T-helper 1 cell (primary cell): Measurements from ENCODE around the gene FRMD1.

ENCODE experiments used
- DNase-seq, 5 donors: peaks; one replicate each; pipeline ENCODE4 v3.0.0-alpha.2; 2012 to 2020
- total RNA-seq, 4 donors: gene quantifications; one replicate each; lab custom pipeline; 2026; lab: John Stamatoyannopoulos, UW

The FRMD1 gene
- total RNA-seq = 0 reads per million in 4 donors

DNA sequence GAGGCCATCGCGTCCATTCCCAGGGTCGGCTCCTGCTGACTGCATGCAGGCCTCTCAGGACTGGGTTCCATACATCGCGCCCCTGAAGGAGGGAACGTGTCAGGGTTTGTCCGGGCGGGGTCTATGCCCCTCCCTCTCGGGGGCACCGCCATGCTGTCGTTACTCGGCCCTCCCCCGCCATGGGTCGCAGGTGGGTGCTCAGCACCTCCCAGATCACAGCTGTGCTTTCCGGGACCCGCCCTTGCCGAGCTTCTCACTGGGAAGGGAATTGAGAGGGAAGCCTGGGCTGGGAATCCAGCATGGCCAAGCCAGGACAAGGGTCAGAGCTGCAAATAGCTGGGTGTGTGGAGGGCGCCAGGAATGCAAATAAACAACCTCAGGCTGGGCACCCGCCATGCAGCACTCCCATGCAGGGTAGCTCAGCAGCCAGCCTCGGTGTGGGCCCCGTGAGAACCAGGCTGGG lies at the start of gene FRMD1:
FRMD1 (minus strand) TSS at position 270 of the 463 bp plus-strand sequence; CDS start at position 152, 118 bp downstream.
- no peak for DNase-seq

DNA sequence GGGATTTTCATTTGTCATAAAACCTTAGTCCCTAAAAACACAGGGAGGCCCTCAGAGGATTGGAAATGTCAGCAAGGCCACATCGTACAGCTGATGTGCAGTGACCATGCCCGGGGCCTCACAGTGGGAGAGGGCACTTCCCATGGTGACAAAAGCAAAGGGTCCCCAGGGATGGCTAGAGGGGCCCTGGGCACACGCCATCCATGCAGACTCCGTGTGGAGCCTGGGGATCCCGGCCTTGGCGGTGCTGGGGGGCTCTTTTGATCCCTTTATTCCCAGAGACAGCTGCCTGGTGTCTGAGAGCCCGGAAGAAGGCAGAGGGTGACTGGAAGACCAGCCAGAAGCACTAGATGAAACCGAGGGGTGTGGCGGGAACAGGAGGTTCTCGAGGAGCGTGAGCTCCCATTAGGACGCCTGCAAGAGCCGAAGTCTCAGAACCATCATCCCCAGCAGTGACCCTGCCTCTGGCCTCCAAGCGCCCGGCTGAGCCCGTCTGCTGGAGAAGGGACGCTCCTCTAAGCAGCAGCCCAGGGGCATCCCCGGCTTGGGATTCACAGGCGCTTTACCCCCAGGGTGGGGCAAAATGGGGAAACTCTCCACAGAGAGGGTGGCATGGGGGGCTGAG lies 49.1 kb upstream of the FRMD1 start:
- no peak for DNase-seq

DNA sequence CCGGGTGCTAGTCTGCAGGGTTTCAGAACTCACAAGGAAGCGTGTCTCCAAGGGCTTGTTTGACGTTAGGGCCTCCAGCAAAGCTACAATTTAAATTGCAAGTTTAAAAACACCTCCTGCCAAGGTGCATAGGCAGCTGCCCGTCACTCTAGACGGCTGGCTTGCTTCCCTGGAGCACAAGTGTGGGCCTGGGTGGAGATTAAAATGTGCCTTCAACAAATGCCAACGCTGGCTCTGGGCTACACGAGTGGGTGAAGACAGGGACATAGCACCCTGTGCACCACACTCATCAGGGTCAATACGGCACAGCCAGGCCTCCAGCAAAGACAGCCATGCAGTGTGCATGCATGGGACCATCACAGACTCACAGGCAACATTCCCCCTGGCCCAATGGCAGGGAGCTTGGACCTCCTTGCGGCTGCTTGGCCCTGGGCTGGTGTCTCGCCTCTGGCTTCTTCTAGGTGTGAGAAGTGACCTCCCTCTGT lies 48.4 kb upstream of the FRMD1 start:
- DNase-seq = no peak

DNA sequence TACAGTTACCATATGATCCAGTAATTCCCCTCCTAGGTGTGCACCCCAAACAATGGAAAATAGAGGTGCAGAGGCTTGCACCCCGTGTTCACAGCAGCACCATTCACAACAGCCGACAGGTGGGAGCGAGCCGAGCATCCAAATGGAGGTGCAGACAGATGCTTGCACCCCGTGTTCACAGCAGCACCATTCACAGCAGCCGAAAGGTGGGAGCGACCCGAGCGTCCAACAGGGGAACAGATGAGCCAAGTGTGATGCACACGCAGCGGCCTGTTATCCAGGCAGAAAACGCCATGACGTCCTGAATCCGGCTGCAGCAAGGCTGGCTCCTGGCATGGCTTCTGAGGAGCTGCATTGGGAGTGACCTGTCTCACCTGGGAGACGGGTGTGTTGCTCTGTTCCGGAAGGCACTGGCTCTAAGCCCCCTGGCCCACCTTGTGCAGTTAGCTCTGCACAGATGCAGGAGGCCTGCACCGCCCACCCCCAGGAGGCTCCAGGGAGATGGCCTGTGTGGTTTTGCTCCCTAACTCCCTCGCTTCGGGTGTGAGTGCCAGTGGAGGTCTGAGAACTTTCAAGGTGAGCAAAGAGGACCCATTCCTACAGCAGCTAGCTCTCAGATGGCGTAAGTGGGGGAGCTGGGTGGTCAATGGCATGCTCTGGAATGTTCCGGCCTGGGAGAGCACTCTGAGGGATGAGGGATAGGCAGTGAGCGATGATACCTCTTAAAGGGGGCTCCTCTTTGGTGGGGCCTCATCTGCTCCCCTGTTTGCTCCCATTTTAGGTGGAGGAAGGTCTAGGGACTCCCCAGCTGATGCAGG lies 47.8 kb upstream of the FRMD1 start:
- no peak for DNase-seq

DNA sequence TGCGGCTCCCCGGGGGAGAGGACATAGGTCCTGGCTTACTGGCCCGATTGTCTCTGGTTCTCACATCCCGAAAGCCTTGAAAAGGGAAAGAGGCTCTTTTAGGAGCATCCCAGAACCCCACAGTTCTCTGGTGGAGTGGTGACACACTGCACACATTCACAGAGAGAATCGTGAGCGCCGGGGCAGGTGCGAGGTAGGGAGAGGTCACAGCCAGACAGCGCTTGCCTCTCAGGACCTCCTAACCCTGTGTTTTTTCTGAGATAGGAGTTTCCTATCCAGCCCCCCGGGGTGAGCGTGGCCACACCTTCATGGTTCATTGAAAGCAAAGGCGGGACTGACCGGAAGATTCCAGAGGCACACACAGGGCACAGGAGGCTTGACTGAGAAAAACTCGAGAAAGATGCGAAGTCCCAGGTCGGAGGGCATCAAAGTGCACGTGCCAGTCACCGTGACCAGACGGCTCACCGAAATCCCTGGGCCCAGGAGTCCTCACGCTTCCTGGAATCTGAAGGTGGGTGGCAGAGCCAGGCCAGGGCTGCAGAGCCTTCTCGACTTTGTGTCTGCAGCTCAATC lies 46.5 kb upstream of the FRMD1 start:
- no peak for DNase-seq

DNA sequence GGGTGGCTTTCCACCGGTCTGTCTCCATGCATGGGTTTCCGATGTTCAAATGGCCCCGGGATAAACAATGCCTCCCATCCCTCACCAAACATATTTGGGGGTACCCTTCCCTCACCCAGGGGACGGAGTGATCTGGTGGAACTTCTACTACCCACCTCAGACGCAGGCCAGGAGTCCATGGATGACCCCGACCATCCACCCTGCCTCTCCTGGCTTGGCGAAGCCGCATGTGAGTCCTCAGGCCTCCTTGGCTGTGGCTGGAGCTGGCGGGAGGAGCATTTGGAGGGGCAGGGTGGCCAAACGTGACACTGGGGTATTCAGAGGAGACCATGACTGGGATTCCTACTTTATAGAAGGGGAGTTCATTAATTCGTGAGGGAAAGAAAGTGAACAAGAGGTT lies 45.9 kb upstream of the FRMD1 start:
- no peak for DNase-seq

DNA sequence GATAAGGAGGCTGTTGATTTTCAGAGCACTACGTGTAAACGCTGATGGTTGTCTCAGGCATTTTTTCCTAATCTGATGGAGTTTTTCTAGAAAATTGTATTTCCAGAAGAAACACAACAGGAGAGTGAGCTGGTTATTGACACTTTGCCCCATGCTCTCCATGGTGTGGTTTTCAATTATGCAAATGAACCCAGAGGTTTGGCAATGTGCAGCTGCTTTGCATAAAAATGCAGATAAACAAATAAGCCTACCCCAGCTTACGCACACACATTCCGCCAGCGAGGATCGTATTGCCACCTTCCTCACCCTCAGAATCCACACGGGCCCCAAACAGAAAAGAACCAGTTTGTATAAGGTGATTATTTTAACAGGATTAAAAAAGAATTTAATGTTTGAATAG lies 45.1 kb upstream of the FRMD1 start:
- no peak for DNase-seq

DNA sequence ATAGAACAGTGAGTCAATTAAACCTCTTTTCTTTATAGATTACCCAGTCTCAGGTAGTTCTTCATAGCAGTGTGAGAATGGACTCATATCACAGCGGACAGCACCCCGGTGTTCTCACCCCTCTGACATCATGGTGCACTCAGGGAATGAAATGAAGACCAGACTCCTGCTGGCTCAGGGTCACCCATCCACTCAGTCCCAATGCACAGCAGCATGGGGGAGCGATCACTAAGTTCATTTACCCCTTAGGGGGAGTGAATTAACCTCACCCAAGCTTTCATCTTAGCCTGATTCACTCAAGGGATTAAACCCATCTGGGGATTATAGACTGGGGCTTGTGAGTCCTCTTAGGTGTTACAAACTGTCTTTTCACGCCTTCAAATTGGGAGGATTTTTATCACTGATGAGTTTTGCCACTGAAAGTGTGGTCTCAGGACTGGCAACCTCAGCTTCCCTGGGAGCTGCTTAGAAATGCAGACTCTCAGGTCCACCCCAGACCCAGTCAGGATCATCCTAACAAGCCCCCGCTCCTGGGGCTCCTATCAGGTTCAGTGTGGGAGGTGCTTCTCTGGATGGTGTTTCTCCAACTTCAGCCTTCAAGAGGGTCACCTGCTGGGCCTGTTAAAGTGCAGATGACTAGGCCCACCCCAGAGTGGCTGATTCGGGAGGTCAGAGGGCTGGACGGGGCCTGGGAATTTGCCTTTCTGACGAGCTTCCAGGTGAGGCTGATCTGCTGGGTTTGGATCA lies 44.3 kb upstream of the FRMD1 start:
- no peak for DNase-seq

DNA sequence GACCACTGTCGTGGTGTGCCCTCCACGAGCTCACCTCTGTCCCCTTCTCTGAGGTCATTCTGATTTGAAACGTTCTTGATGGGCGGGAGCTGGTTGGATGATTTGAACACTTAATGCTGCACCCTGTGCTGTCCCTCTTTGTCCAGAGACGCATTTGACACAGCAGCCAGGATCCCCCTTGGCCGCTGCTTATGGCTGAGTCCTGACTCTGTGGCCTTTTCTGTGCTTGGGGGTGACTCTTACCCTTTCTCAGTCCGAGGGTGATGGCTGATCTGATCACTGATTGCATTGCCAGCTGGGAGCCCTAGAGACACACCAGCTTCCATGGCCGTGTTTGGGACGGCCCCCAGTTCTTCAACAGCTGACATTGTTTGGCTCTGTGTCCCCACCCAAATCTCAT lies 43.5 kb upstream of the FRMD1 start:
- DNase-seq = no peak

DNA sequence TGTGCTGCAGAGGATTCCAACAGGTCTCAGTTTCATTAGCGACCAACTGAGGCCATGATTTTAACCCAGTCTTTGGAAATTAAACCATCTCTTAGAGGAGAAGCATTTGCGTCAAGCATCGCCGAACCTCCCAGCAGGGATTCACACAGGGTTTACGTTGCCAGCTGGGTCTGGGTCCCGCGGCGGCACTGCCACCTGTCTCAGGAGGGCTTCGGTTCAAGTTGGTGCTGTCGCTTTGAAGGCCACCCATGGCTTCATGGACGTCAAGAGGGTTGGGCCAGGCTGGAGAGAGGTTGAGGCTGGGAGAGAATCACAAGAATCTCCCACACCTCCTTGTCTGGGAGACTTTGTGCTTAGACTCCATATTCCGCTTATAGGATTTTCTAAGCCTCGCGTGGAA lies 43.0 kb upstream of the FRMD1 start:
- DNase-seq = no peak

DNA sequence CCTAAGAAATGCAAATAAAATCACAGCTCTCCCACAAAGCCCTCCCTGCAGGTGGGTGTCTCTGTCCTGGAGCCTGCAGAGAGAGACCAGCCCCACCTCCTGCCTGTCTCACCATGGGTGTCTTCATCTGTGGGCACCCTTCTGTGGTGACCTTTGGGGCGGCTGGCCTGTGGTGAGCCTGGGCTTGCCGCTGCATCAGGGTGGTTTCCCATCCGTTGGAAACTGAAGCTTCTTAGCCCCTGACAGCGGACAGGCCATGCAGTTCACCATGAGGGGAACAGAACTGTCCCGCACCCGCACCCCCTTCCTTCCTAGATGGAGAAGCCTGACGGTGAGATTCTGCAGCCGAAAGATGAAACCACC lies 42.3 kb upstream of the FRMD1 start:
- no peak for DNase-seq

DNA sequence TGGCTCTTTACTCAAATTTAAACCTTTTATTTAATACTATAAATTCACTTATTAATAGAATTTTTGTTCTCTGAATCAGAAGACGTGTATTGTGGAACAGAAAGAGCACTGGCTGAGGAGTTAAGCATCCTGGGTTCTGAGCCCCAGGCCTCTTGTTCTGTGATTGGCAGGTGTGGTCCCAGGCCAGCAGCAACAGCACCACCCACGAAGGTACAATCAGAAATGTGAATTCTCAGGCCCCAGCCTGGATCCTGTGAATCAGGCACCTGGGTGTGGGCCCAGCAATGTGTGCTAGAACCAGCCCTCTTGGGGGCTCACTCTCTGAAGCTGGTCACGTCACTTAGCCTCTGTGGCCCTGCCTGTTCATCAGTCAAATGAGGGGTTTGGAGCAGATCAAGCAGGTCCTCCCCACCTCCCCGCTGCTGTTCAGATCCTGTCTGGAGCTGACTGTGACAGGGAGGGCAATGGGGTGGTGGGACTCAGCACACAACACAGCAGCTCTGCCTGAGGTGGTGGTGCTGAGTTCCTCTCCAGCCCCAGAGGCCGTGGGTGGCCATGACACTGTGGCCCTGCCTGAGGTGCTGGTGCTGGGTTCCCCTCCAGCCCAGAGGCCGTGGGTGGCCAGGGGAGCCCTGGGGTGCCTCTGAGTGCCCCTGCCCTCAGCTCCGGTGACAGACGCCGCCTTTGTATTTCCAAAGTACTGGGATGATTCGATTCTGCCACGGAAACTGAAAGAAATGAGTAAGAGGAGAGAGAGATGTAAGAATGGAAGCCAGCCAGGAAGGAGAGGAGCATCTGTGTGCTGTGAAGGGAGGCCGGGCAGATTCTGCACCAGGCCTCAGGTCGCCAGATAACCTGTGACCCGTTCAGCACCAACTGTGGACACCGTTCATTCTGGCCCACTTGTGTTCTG lies 41.6 kb upstream of the FRMD1 start:
- peak in 1 of 5 donors; percentile 7 for DNase-seq

DNA sequence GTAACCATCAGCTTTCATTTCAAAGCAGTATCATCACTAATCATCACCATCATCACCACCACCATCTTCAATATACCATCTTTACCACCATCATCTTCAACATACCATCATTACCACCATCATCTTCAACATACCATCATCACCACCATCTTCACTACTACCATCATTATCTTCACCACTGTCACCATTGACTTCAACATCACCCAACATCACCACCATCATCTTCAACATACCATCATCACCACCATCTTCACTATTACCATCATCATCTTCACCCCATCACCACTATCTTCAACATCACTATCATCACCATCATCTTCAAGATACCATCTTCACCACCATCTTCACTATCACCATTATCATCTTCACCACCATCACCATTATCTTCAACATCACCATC lies 40.5 kb upstream of the FRMD1 start:
- DNase-seq = no peak

DNA sequence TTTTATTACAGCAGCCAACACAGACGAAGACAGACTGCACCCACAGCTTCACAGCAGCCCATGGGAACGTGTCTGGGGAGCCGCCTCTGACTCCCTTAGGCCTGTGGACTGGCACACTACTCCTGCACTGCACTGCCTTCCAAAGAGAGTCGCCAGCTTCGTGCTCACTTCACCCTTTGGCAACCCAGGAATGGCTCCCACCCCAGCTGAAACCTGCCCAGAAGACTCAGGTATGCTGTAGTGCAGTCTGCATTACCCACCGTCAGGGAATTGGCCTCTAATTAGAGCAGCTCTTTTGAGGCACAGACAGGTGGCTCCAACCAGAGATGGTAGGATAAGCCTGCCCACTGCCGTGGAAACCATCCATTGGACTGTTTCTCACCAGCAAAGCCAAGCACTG lies 39.9 kb upstream of the FRMD1 start:
- DNase-seq = no peak

DNA sequence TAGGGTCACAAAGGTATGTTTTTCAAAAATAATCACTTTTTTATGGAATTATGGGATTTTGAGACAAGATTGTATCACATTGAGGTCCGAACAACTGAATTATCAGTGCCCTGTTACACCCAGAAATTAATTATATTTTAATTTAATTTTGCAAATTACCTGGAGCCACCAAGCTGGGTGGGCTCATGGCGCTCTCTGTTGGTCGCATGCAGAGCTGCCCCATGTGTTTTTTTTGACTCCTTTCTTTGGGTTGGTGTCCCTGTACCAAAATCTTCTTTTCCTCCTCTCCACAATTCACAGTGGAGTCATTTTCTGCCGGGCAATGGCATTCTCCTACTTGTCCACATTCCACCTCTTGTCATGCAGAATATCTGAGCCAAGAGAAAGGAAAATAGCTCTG lies 38.9 kb upstream of the FRMD1 start:
- no peak for DNase-seq

DNA sequence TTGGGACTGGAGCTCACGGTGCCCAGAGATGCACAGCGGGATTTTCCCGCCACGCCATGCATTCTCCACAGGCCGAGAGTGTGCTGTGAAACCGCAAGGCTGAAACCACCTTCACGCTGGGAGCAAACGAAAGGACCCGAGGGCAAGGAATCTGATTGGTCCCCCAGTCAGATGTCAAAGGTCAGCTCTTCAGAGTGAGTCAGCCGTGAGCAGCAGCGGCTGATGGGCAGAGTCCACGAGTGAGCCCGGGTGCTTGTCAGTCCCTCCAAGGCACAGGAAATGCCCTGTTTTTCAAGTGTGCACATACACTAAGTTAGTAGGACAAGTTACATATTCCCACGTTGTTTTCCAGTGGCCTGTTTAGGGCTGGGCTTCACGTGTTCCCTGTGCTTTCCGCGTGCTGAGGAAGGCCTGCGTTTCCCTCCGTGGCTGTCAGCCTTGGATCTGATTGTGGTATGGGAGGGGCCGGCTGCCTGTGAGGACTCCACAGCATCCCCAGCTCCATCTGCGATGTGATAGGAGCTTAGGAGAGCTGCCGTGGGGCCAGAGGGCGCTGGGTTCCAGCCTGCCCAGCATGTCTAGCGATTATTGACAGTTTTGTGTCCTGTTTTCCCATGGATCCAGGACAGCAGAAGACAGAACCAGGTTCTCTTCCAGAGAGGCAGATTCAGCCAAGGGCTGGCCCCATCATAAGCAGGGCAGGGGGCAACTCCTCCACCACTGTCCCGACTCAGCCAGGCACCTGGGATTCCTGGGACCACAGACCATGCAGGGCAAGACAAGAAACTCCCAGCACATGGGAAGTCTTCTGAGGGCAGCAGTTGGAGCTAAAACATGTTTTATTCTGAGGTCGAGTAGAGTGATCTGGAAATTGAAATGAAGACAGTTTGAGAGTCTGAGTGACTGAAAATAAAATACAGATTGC lies 38.2 kb upstream of the FRMD1 start:
- no peak for DNase-seq

DNA sequence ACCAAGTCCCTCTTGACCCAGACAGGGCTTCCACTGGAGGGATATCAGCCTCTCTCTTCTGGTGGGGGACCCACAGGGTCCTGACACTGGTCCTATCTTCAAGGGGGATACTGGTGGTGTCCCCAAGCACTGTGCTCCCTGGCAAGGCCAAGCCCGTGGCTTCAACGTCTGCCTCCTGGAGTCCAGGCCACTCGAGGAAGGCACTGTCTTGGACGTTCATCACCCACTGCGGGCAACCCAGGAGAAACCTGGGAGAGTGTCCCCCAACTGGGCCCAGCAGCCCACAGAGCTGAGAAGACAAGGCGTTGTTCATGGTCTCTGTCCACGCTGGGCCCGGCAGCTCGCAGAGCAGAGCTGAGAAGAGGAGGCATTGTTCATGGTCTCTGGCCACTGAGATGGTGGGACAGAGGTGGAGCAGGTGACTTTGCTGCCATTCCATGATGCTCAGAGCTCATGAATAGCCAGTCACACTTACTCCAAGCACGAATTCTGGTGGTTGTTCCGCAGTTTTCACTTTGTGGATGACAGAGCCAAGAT lies 37.5 kb upstream of the FRMD1 start:
- no peak for DNase-seq

DNA sequence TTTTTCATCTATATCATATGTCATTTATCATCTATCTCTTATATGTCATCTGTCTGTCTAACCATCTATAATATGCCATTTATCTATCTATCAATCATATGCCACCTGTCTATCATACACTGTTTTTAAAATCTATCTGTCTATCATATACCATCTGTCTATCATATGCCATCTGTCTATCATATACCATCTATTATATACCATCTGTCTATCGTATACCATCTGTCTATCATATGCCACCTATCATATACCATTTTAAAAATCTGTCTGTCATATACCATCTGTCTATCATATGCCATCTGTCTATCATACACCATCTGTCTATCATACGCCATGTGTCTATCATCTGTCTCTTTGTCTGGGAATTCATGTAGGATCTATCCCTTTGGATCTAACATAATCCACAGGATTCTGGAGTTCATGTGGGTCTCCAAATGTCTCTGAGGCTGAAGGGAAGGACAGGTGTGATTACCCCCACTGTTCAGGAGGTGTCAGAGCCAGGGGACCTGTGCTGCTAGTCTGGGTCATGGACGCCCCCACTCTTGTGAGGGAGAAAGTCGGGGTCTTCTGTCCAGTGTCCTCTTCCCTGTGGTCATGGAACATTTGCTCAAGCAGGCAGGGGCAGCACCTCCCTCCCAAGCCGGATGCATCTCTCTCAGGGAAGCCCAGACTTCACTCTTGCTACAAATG lies 36.9 kb upstream of the FRMD1 start:
- DNase-seq = no peak

DNA sequence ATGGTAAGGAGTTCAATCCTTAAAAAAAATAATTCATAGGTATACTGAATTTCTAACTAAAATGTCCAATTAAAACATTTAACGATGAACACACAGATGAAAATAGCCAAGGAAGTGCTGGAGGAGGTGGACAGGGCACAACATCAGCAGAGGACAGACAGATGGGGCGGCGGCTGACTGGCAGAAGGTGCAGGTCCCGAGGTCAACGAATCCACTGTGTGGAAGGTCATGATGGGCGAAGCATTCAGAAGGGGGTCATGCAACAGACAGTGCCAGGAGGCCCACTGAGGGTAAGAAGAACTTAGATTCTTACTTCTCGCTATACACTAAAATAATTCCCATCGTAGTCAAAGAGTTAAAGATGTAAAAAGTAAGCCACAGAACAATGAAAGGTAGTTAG lies 34.2 kb upstream of the FRMD1 start:
- DNase-seq = no peak

DNA sequence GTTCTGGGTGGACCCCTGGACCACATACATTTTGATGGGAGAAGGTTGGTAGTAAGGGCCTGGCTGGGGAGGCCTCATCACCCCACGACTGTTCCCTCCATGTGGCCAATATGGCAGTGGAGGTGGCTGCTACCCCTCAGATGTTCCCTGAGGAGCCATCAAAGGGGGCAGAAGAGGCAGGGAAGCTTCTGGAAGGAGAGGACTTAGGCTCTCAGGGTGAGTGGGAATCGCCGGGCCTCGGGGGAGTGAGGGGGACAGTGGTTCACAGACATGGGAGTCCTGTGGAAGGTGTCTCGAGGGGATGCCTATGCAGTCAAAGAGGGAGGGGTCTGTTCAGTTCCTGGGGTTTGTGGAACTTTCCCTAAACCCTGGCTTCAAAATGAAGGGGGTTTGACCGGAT lies 32.9 kb upstream of the FRMD1 start:
- DNase-seq = peak in 1 of 5 donors; percentile 1
